ENCODE data around the gene SBNO2. TPM values are rescaled to one million over a fixed set of nuclear protein-coding genes. Genes with fewer than 3 reads are reported as not detected.

The SBNO2 gene
- total and polyA plus RNA-seq, 2 experiments from 2014 or later: 6.9 to 35.4 TPM

GRCh38 chr19:1150333-1151036 is 23.6 kb downstream of the SBNO2 start (continued):
- no peak for TF ChIP-seq ZNF462 (CRISPR knock-in tag; IDR thresholded peaks at IDR 0.05)
- no peak for TF ChIP-seq REST (IDR thresholded peaks at IDR 0.05; ENCODE audit: unreplicated experiment)
- no peak for TF ChIP-seq JUNB (IDR thresholded peaks at IDR 0.05; ENCODE audit: unreplicated experiment)
- TF ChIP-seq NANOG (IDR thresholded peaks at IDR 0.05; ENCODE audit: borderline replicate concordance): no peak

Data from GM23338 (cell line).